ENCODE data around the gene RADIL. TPM values are rescaled to one million over a fixed set of nuclear protein-coding genes. Genes with fewer than 3 reads are reported as not detected.

The RADIL gene, protein sequence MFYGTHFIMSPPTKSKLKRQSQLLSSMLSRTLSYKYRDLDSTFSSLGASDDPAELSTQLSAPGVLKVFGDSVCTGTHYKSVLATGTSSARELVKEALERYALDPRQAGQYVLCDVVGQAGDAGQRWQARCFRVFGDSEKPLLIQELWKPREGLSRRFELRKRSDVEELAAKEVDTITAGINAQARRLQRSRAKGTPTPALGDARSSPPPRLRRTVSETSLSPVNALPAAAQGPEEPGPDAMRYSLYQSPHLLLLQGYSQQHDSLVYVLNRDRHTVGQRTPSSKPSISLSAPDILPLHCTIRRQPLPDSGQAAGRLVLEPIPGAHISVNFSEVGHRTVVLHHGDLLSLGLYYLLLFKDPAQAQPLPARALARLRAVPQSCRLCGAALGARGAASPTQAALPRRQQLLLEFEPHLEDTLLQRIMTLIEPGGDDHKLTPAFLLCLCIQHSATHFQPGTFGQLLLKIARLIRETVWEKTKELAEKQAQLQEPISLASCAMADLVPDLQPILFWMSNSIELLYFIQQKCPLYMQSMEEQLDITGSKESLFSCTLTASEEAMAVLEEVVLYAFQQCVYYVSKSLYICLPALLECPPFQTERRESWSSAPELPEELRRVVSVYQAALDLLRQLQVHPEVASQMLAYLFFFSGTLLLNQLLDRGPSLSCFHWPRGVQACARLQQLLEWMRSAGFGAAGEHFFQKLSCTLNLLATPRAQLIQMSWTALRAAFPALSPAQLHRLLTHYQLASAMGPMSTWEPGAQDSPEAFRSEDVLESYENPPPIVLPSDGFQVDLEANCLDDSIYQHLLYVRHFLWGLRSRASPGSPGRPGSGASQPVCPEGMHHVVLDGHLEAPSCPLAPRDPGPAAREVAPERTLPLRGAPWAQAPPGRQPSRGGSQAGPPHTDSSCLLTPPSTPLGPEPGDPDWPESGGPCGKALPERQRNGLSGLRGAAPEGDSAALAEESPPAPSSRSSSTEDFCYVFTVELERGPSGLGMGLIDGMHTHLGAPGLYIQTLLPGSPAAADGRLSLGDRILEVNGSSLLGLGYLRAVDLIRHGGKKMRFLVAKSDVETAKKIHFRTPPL
- total RNA-seq, result 7.8 TPM

DNA sequence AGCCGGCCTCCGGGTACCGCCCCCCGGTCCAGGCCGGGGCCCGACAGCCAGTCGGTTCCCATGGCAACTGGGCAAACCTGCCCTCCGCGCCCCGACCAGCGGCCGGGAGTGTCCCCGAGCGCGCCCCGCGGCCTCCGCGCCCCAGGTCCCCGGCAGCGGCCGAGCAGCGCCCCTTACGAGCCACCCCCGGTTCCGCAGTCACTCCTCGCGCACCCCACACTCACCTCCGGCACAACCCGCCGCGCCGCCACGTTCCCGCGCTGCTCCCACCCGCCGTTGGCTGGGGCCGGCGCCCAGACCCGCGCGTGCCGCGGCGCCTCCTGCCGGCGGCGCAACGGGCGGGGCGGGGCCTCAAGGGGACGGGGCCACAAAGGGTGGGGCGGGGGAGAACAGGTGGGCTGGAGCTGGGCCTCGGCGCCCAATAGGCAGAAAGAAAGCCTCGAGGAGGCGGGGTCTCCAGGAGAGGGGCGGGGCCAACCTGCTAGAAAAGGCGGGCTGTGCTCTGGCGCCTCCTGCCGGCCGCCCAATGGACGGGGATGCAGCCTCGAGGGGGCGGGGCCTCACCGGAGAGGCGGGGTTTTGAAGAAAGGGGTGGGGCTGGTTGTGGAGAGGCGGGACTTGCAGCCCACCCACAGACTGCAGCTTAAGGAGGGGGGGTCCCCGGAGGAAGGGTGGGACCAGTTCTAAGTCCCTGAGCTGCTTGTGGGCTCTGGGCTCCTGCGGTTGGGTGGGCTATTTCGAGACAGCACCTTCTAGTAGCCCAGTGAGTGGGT, at the start of gene RADIL:
RADIL (minus strand) TSS at position 345 of the 773 bp plus-strand sequence. CDS start 5,577 bp downstream, outside the sequence.

DNA sequence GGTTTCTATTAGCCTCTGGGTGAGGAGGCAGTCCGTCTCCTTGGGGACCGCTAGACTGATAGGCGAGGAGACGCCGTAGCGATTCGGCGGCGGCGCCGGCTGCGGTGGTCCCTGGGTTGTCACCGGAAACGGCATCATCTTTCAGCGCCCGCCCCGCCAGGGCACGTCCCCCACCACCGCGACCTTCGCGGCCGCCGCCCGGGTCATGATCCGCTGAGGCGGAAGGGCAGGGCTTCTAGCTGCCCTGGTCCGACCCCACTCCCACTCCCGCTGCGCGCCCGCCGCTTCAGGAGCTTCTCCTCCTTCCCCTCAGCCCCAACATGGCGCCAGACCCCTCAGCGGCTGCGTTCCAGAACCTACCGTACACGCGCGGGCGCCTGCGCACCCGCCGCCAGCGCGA, 21.8 kb downstream of the RADIL start, which contains the start of gene PAPOLB:
PAPOLB (minus strand) TSS at position 358 of the 400 bp plus-strand sequence; CDS start at position 138, 220 bp downstream.

DNA sequence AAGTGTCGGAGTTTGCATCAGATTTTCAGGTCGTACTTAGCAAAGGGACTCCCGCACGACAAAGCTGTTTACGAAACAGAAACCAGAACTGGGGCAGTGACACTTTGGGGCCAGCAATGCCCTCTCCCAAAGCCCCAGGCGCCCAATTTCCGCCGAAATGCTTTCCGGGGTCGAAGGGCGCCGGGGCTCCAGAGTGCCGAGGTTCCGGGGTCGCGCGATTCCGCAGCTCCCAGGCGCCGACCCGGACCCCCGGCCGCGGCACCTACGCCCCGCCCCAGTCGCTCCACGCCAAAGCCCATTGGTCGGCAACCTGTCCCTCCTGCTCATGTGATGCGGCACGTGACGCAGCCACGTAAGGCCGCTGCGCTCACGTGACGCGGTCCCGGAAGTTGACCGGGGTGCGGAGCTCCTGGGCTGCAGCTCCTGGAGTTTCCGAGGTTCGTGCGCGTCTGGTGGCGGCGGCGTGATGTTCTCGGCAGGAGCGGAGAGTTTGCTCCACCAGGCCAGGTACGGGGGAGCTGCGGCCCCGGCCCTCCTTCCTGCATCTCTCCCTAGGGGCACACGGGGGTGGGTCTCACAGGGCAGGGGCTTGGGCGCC, 108.2 kb downstream of the RADIL start, which contains the start of gene AP5Z1:
AP5Z1 (plus strand) TSS at position 374 of the 598 bp plus-strand sequence; CDS start at position 467, 93 bp downstream.

Other genes starting within 250 kb of the RADIL start
- gene FOXK1, start 201.4 kb downstream of the RADIL start, total RNA-seq, result 34.0 TPM
- 22.8 TPM for gene AP5Z1, start 108.1 kb downstream of the RADIL start, total RNA-seq
- 1.5 TPM for gene PAPOLB, start 21.7 kb downstream of the RADIL start, total RNA-seq
- gene MMD2, start 75.5 kb upstream of the RADIL start, total RNA-seq, result 5.7 TPM
- gene RBAK, start 162.1 kb upstream of the RADIL start, total RNA-seq, result 26.1 TPM

All from camera-type eye (tissue), 1 donor.